Astrocyte (in vitro differentiated cells and primary cell): ENCODE results near the gene MRPL12. TPM values are rescaled to one million over a fixed set of nuclear protein-coding genes. Genes with fewer than 3 reads are reported as not detected.
A peak's percentile ranks its signal among the peaks of the same experiment; 100 is the strongest.

Source experiments
- DNase-seq: peaks from one replicate; pipeline ENCODE4 v3.0.0-alpha.2; 2010; ENCODE audit warnings: low read depth
- FAIRE-seq: peaks from 2 replicates; lab custom pipeline; 2011; peaks lifted over from hg19 to GRCh38; lab: Jason Lieb, UNC
- H2AFZ ChIP-seq: 2 replicates; pipeline ENCODE4 v1.6.0; 2012; ENCODE audit warnings: low read depth, low read length, inconsistent platforms
- H3K27ac ChIP-seq: 2 replicates; pipeline ENCODE4 v1.5.1; 2011; ENCODE audit warnings: low read depth, low read length, inconsistent platforms
- H3K27me3 ChIP-seq: 2 replicates; pipeline ENCODE4 v1.6.0; 2011; ENCODE audit warnings: low read length, inconsistent platforms; ENCODE audit not compliant: insufficient read depth
- H3K36me3 ChIP-seq: 2 replicates; pipeline ENCODE4 v1.5.1; 2011; ENCODE audit warnings: low read length, inconsistent platforms; ENCODE audit not compliant: insufficient read depth
- H3K4me1 ChIP-seq: 2 replicates; pipeline ENCODE4 v1.5.1; 2011; ENCODE audit warnings: low read length, inconsistent platforms; ENCODE audit not compliant: insufficient read depth
- H3K4me2 ChIP-seq: 2 replicates; pipeline ENCODE4 v1.6.0; 2012; ENCODE audit warnings: low read length, inconsistent platforms
- H3K4me3 ChIP-seq: 2 replicates; pipeline ENCODE4 v1.5.1; 2011; ENCODE audit warnings: low read depth, mild to moderate bottlenecking, low read length, inconsistent platforms; ENCODE audit not compliant: insufficient read depth
- H3K79me2 ChIP-seq: 2 replicates; pipeline ENCODE4 v1.6.0; 2012; ENCODE audit warnings: mild to moderate bottlenecking, low read length, inconsistent platforms; ENCODE audit not compliant: insufficient read depth
- H3K9ac ChIP-seq: 2 replicates; pipeline ENCODE4 v1.6.0; 2012; ENCODE audit warnings: mild to moderate bottlenecking, low read length, inconsistent platforms
- H3K9me3 ChIP-seq: 2 replicates; pipeline ENCODE4 v1.5.1; 2012; ENCODE audit warnings: low read depth, mild to moderate bottlenecking, low read length, inconsistent platforms; ENCODE audit not compliant: insufficient read depth
- H4K20me1 ChIP-seq: 2 replicates; pipeline ENCODE4 v1.6.0; 2012; ENCODE audit warnings: low read length, inconsistent platforms; ENCODE audit not compliant: insufficient read depth
- H3K27ac Mint-ChIP-seq: one replicate; pipeline ENCODE4 v1.8.0; 2021; ENCODE audit warnings: mild to moderate bottlenecking, mixed read lengths; ENCODE audit not compliant: unreplicated experiment
- H3K27me3 Mint-ChIP-seq: one replicate; pipeline ENCODE4 v1.8.0; 2021; ENCODE audit warnings: low read depth, mixed read lengths; ENCODE audit not compliant: unreplicated experiment
- H3K36me3 Mint-ChIP-seq: one replicate; pipeline ENCODE4 v1.8.0; 2021; ENCODE audit warnings: low read depth, mixed read lengths; ENCODE audit not compliant: unreplicated experiment
- H3K4me1 Mint-ChIP-seq: one replicate; pipeline ENCODE4 v1.8.0; 2021; ENCODE audit warnings: low read depth, mixed read lengths; ENCODE audit not compliant: unreplicated experiment
- H3K4me3 Mint-ChIP-seq: one replicate; pipeline ENCODE4 v1.8.0; 2021; ENCODE audit warnings: mild to moderate bottlenecking, moderate library complexity, mixed read lengths; ENCODE audit not compliant: unreplicated experiment
- H3K9me3 Mint-ChIP-seq: one replicate; pipeline ENCODE4 v1.8.0; 2021; ENCODE audit warnings: mild to moderate bottlenecking, mixed read lengths; ENCODE audit not compliant: unreplicated experiment
- EZH2 ChIP-seq: IDR thresholded peaks from 2 replicates; pipeline ENCODE4 v1.6.1; 2012; ENCODE audit warnings: mild to moderate bottlenecking, low read length, inconsistent platforms; ENCODE audit not compliant: insufficient read depth
- total RNA-seq: library from RNA; stranded (reverse); gene quantifications from 2 replicates; pipeline ENCODE4 v1.2.1, GENCODE V29; 2021
- TF ChIP-seq, protein P1 (sequence below): IDR thresholded peaks from 2 replicates; pipeline ENCODE4 v1.5.1; 2011; ENCODE audit warnings: low read depth, mild to moderate bottlenecking, inconsistent platforms, low read length, moderate library complexity; ENCODE audit not compliant: insufficient read depth

MRPL12 gene
- total RNA-seq, 1 donor from 2014 or later = 69.9 TPM

GRCh38 chr17:81660441-81660840 lies 42.7 kb upstream of the MRPL12 start:
- Histone ChIP-seq H3K4me3 (no peak overlapping the region), H3K4me1 (peaks cover 4% of the 10 kb centered on the region), H3K9ac (no peak overlapping the region), H4K20me1 (no peaks in the 10 kb centered on the region), H3K9me3 (no peaks in the 10 kb centered on the region), H3K4me2 (no peak overlapping the region), H2AFZ (no peak overlapping the region), H3K79me2 (peaks cover 5% of the 10 kb centered on the region), H3K36me3 (no peaks in the 10 kb centered on the region), H3K27me3 (no peaks in the 10 kb centered on the region), H3K27ac (no peak overlapping the region)
- Mint-ChIP-seq H3K36me3 (no peaks in the 10 kb centered on the region), H3K27me3 (no peaks in the 10 kb centered on the region), H3K9me3 (no peaks in the 10 kb centered on the region), H3K27ac (no peak overlapping the region), H3K4me3 (no peak overlapping the region), H3K4me1 (peaks cover under 1% of the 10 kb centered on the region)
- TF ChIP-seq, protein P1, sequence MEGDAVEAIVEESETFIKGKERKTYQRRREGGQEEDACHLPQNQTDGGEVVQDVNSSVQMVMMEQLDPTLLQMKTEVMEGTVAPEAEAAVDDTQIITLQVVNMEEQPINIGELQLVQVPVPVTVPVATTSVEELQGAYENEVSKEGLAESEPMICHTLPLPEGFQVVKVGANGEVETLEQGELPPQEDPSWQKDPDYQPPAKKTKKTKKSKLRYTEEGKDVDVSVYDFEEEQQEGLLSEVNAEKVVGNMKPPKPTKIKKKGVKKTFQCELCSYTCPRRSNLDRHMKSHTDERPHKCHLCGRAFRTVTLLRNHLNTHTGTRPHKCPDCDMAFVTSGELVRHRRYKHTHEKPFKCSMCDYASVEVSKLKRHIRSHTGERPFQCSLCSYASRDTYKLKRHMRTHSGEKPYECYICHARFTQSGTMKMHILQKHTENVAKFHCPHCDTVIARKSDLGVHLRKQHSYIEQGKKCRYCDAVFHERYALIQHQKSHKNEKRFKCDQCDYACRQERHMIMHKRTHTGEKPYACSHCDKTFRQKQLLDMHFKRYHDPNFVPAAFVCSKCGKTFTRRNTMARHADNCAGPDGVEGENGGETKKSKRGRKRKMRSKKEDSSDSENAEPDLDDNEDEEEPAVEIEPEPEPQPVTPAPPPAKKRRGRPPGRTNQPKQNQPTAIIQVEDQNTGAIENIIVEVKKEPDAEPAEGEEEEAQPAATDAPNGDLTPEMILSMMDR = no peak
- TF ChIP-seq EZH2 = no peak
- DNase-seq (no peak), FAIRE-seq (no peak)

DNA sequence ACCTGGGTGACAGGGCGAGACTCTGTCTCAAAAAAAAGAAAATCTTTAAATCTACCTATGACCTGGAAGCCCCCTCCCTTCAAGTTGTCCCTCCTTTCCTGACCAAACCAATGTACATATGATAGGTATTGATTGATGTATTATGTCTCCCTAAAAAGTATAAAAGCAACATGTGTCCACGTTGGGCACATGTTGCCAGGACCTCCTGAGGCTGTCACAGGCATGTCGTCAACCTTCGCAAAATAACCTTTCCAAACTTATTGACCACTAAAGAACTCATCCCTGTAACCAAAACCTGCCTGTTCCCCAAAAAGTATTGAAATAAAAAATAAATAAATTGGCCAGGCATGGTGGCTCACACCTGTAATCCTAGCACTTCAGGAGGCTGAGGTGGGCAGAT lies 41.2 kb upstream of the MRPL12 start:
- H3K27me3 ChIP-seq = no peaks in the 10 kb centered on the region
- DNase-seq (no peak), FAIRE-seq (no peak)
- TF ChIP-seq, protein P1 = no peak
- TF ChIP-seq EZH2 = no peak
- H3K4me1 ChIP-seq = peaks cover 8% of the 10 kb centered on the region
- no peaks in the 10 kb centered on the region for H3K36me3 ChIP-seq
- no peak overlapping the region for H3K27ac ChIP-seq
- H3K36me3 Mint-ChIP-seq = no peaks in the 10 kb centered on the region
- no peaks in the 10 kb centered on the region for H3K27me3 Mint-ChIP-seq
- no peak overlapping the region for H3K27ac Mint-ChIP-seq
- no peaks in the 10 kb centered on the region for H4K20me1 ChIP-seq
- peaks cover 6% of the 10 kb centered on the region for H3K4me1 Mint-ChIP-seq
- H3K9me3 ChIP-seq = no peaks in the 10 kb centered on the region
- H2AFZ ChIP-seq = no peak overlapping the region
- no peak overlapping the region for H3K4me2 ChIP-seq
- no peak overlapping the region for H3K4me3 Mint-ChIP-seq
- no peak overlapping the region for H3K4me3 ChIP-seq
- H3K9ac ChIP-seq = no peak overlapping the region
- peaks cover 20% of the 10 kb centered on the region for H3K79me2 ChIP-seq
- H3K9me3 Mint-ChIP-seq = no peaks in the 10 kb centered on the region

DNA sequence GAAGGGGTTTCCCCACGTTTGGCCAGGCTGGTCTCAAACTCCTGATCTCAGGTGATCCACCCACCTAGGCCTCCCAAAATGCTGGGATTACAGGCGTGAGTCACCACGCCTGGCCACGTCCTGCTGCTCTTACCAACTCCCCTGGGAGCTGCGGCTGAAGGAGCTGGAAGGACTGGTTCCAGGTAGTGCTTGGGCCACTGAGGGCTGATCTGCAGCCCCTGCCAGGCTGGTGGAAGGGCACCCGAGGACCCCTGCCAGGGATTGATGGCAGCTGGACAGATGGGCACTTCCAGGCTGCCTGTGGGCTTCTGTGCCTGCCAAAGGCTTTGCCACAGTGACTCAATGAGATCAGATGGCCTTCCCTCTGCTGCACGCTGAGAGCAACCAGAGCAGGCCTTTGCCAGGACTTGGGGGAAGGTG lies 39.1 kb upstream of the MRPL12 start:
- H3K4me1 ChIP-seq = peaks cover 17% of the 10 kb centered on the region
- Mint-ChIP-seq H3K9me3 (no peaks in the 10 kb centered on the region), H3K36me3 (peaks cover 3% of the 10 kb centered on the region), H3K27ac (no peak overlapping the region), H3K27me3 (no peaks in the 10 kb centered on the region), H3K4me3 (peak overlapping the region; percentile 57), H3K4me1 (peaks cover 18% of the 10 kb centered on the region)
- no peaks in the 10 kb centered on the region for H3K36me3 ChIP-seq
- DNase-seq (no peak), FAIRE-seq (no peak)
- H3K9ac ChIP-seq = no peak overlapping the region
- H3K79me2 ChIP-seq = peaks cover 40% of the 10 kb centered on the region
- H4K20me1 ChIP-seq = peaks cover under 1% of the 10 kb centered on the region
- TF ChIP-seq, protein P1 = no peak
- TF ChIP-seq EZH2 = no peak
- H3K27ac ChIP-seq = no peak overlapping the region
- H3K9me3 ChIP-seq = no peaks in the 10 kb centered on the region
- H3K27me3 ChIP-seq = no peaks in the 10 kb centered on the region
- H3K4me3 ChIP-seq = no peak overlapping the region
- H3K4me2 ChIP-seq = no peak overlapping the region
- no peak overlapping the region for H2AFZ ChIP-seq
